Measurements from ENCODE around the gene PALLD.

DNA sequence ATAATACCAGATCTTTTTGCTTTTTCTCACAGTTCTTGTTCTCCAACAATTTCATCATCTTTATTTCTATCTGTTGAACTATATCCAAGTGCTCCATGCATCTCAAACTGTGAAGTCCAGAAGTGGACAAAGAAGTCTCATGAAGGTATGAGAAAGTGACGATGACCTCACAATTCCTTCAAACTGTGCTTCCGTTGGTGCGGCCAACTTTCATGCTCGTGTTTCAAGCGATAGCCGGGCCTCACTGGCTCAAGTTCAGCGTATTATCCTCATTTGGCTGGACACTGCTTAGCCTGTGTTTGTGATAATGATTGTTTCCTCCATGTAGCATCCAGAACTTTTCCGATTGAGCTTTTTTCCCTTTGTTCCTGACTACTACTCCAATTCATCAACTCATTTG, 143.1 kb downstream of the PALLD start:
- TF ChIP-seq CTCF (IDR thresholded peaks at IDR 0.05) = no peak
- TF ChIP-seq POLR2A (IDR thresholded peaks at IDR 0.05) = no peak
